Adrenal gland (tissue), 5 donors: ENCODE results near the gene TARM1.

Source experiments
- POLR2A ChIP-seq, 2 donors: fragments of 450-650 bp; IDR thresholded peaks; one replicate each; pipeline ENCODE4 v1.6.1; 2017; ENCODE audit warnings: antibody characterized with exemption in 2 of 2, mild to moderate bottlenecking in 2 of 2, moderate library complexity in 1 of 2
- TF ChIP-seq, protein P1 (sequence below), 6 experiments: fragments of 450-650 bp in 4 of 6; fragments of 200-600 bp in 2 of 6; sonication (generic) in 1 of 6; IDR thresholded peaks; 1 replicate in 5 of 6; 2 replicates in 1 of 6; pipeline versions ENCODE4 v1.5.1 to v1.8.0; 2016 to 2021; ENCODE audit warnings: antibody characterized with exemption in 6 of 6, mild to moderate bottlenecking in 2 of 6, moderate library complexity in 1 of 6
- donor health status: DM: no; HTN: no; CAD: no.

DNA sequence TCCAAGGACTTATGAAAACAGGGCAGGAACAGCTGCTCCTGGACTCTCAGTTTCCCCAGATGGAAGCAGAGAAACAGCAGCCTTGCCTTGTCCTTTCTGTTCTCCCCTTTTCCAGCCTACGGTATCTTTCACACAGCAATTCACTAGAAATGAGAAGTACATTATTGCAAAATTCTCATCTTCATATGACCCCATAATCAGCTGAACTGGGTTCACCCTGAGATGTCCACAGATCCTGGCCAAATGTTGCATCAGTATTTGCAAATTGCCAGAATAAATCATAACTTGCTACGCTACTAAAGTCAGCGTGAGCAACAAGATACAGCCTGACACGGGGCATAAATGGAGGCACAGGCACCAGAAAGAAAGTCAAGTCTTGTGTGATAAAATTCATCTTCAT, 33.5 kb downstream of the TARM1 start:
- TF ChIP-seq, protein P1, sequence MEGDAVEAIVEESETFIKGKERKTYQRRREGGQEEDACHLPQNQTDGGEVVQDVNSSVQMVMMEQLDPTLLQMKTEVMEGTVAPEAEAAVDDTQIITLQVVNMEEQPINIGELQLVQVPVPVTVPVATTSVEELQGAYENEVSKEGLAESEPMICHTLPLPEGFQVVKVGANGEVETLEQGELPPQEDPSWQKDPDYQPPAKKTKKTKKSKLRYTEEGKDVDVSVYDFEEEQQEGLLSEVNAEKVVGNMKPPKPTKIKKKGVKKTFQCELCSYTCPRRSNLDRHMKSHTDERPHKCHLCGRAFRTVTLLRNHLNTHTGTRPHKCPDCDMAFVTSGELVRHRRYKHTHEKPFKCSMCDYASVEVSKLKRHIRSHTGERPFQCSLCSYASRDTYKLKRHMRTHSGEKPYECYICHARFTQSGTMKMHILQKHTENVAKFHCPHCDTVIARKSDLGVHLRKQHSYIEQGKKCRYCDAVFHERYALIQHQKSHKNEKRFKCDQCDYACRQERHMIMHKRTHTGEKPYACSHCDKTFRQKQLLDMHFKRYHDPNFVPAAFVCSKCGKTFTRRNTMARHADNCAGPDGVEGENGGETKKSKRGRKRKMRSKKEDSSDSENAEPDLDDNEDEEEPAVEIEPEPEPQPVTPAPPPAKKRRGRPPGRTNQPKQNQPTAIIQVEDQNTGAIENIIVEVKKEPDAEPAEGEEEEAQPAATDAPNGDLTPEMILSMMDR (IDR thresholded peaks at IDR 0.05) = no peak
- TF ChIP-seq POLR2A (IDR thresholded peaks at IDR 0.05) = no peak
